Right atrium auricular region (tissue), 2 donors: ENCODE measurements around the gene SUMF1. TPM values are rescaled to one million over a fixed set of nuclear protein-coding genes. Genes with fewer than 3 reads are reported as not detected.
A peak's percentile ranks its signal among the peaks of the same experiment; 100 is the strongest.

ENCODE experiments used
- DNase-seq: peaks from one replicate; pipeline ENCODE4 v3.0.0-alpha.2; 2019; ENCODE audit warnings: low spot score
- H3K27ac ChIP-seq, 2 donors: fragments of 200-600 bp; sonication (generic); 1 replicate in 1 of 2; 2 replicates in 1 of 2; pipeline ENCODE4 v1.5.1; 2016 to 2019
- H3K27me3 ChIP-seq, 2 donors: fragments of 200-600 bp; sonication (generic); one replicate each; pipeline versions ENCODE4 v1.5.1 to v1.6.0; 2017 to 2019
- H3K36me3 ChIP-seq: fragments of 200-600 bp; sonication (generic); one replicate; pipeline ENCODE4 v1.5.1; 2016
- H3K4me1 ChIP-seq, 2 donors: fragments of 200-600 bp; sonication (generic); one replicate each; pipeline versions ENCODE4 v1.5.1 to v1.6.0; 2017 to 2019
- H3K4me3 ChIP-seq, 2 donors: fragments of 200-600 bp; sonication (generic); 1 replicate in 1 of 2; 2 replicates in 1 of 2; pipeline ENCODE4 v1.5.1; 2017 to 2019; ENCODE audit warnings: mild to moderate bottlenecking in 1 of 2, moderate library complexity in 1 of 2
- H3K9me3 ChIP-seq, 2 donors: fragments of 200-600 bp; sonication (generic); one replicate each; pipeline ENCODE4 v1.5.1; 2019
- CTCF ChIP-seq, 2 donors: fragments of 200-600 bp; sonication (generic); IDR thresholded peaks; one replicate each; pipeline ENCODE4 v1.5.1; 2019; ENCODE audit warnings: antibody characterized with exemption in 2 of 2
- total RNA-seq, 2 donors: library from RNA; depleted of rRNA; stranded (reverse); fragments of >200 nt; gene quantifications; one replicate each; pipeline ENCODE4 v1.1.0, GENCODE V29; 2016

The SUMF1 gene
- total RNA-seq, 2 donors from 2014 or later: 12.1 to 22.6 TPM

- TF ChIP-seq CTCF (IDR thresholded peaks at IDR 0.05): no peak
- no peaks in the 10 kb centered on the region for H3K36me3 ChIP-seq
- DNase-seq: no peak
- H3K4me1 ChIP-seq: peaks cover 0 to 12% of the 10 kb centered on the region in 2 donors
- no peaks in the 10 kb centered on the region for H3K9me3 ChIP-seq
- H3K27ac ChIP-seq: no peak overlapping the region
- no peaks in the 10 kb centered on the region for H3K27me3 ChIP-seq
- no peak overlapping the region for H3K4me3 ChIP-seq
Measured at GRCh38 chr3:4322635-4323034, 144.4 kb downstream of the SUMF1 start.

- H3K4me1 ChIP-seq: peaks cover 0 to 12% of the 10 kb centered on the region in 2 donors
- peaks cover 5% of the 10 kb centered on the region for H3K36me3 ChIP-seq
- no peaks in the 10 kb centered on the region for H3K9me3 ChIP-seq
- TF ChIP-seq CTCF (IDR thresholded peaks at IDR 0.05): no peak
- no peak for DNase-seq
- H3K27ac ChIP-seq: no peak overlapping the region
- no peak overlapping the region for H3K4me3 ChIP-seq
- no peaks in the 10 kb centered on the region for H3K27me3 ChIP-seq
Measured at GRCh38 chr3:4321732-4322131, 145.3 kb downstream of the SUMF1 start.

GRCh38 chr3:4320096-4320911, 146.8 kb downstream of the SUMF1 start:
- H3K36me3 ChIP-seq: peaks cover 13% of the 10 kb centered on the region
- DNase-seq: no peak
- no peak for TF ChIP-seq CTCF (IDR thresholded peaks at IDR 0.05)
- H3K27me3 ChIP-seq: no peaks in the 10 kb centered on the region
- no peaks in the 10 kb centered on the region for H3K9me3 ChIP-seq
- H3K4me1 ChIP-seq: peaks cover 0 to 12% of the 10 kb centered on the region in 2 donors
- H3K4me3 ChIP-seq: no peak overlapping the region
- H3K27ac ChIP-seq: no peak overlapping the region

- Histone ChIP-seq H3K9me3 (no peaks in the 10 kb centered on the region), H3K27ac (no peak overlapping the region), H3K4me3 (no peak overlapping the region), H3K36me3 (peaks cover 24% of the 10 kb centered on the region), H3K27me3 (no peaks in the 10 kb centered on the region), H3K4me1 (no peaks in the 10 kb centered on the region)
- peak in 1 of 2 donors; percentile 28 for TF ChIP-seq CTCF (IDR thresholded peaks at IDR 0.05)
- no peak for DNase-seq
Measured at GRCh38 chr3:4314688-4315087, 152.4 kb downstream of the SUMF1 start.

- no peak for TF ChIP-seq CTCF (IDR thresholded peaks at IDR 0.05)
- Histone ChIP-seq H3K9me3 (no peaks in the 10 kb centered on the region), H3K27ac (no peak overlapping the region), H3K36me3 (peaks cover 24% of the 10 kb centered on the region), H3K4me3 (no peak overlapping the region), H3K27me3 (no peaks in the 10 kb centered on the region), H3K4me1 (no peaks in the 10 kb centered on the region)
- DNase-seq: no peak
Measured at GRCh38 chr3:4313606-4314293, 153.3 kb downstream of the SUMF1 start.
